HepG2 (cell line): Measurements from ENCODE around the gene NEDD8. TPM values are rescaled to one million over a fixed set of nuclear protein-coding genes. Genes with fewer than 3 reads are reported as not detected.
A peak's percentile ranks its signal among the peaks of the same experiment; 100 is the strongest.

ENCODE experiments used
- ATF2 ChIP-seq: sonication (generic); formaldehyde crosslinking; IDR thresholded peaks from 2 replicates; pipeline ENCODE4 v1.4.0; 2020; ENCODE audit warnings: missing genetic modification reagents
- BCLAF1 ChIP-seq: fragments of 450-650 bp; IDR thresholded peaks from 2 replicates; pipeline ENCODE4 v1.6.1; 2017; ENCODE audit warnings: mild to moderate bottlenecking
- CREBL2 ChIP-seq: sonication (generic); formaldehyde crosslinking; IDR thresholded peaks from 2 replicates; pipeline ENCODE4 v1.8.1; 2023; ENCODE audit warnings: missing genetic modification reagents, mild to moderate bottlenecking, borderline replicate concordance
- EED ChIP-seq: sonication (generic); formaldehyde crosslinking; IDR thresholded peaks from 2 replicates; pipeline ENCODE4 v1.5.0; 2020; ENCODE audit warnings: mild to moderate bottlenecking, missing genetic modification reagents
- JARID2 ChIP-seq: sonication (generic); formaldehyde crosslinking; IDR thresholded peaks from 2 replicates; pipeline ENCODE4 v1.8.1; 2023; ENCODE audit warnings: missing genetic modification reagents, inconsistent platforms; ENCODE audit not compliant: insufficient replicate concordance
- JDP2 ChIP-seq: sonication (generic); formaldehyde crosslinking; IDR thresholded peaks from 2 replicates; pipeline ENCODE4 v1.8.1; 2022; ENCODE audit warnings: missing genetic modification reagents, borderline replicate concordance
- RERE ChIP-seq: IDR thresholded peaks from 2 replicates; pipeline ENCODE4 v1.6.1; 2016; ENCODE audit warnings: low read depth, missing genetic modification reagents, missing compliant biosample characterization
- STAT6 ChIP-seq: sonication (generic); formaldehyde crosslinking; IDR thresholded peaks from 2 replicates; pipeline ENCODE4 v1.4.0; 2020; ENCODE audit warnings: missing genetic modification reagents, mild to moderate bottlenecking, borderline replicate concordance
- ZBTB39 ChIP-seq: sonication (generic); formaldehyde crosslinking; IDR thresholded peaks from 2 replicates; pipeline ENCODE4 v1.5.0; 2020; ENCODE audit warnings: missing genetic modification reagents
- ZNF496 ChIP-seq: sonication (generic); formaldehyde crosslinking; IDR thresholded peaks from 2 replicates; pipeline ENCODE4 v1.8.1; 2023; ENCODE audit warnings: mild to moderate bottlenecking, moderate library complexity, missing genetic modification reagents; ENCODE audit not compliant: insufficient replicate concordance
- polyA plus RNA-seq, 8 experiments: library from polyadenylated mRNA; depleted of rRNA in 3 of 8; stranded (reverse) in 7 of 8; unstranded in 1 of 8; fragments of >200 nt; fragmentation: Illumina TruSeq in 4 of 8; extraction: Trizol in 4 of 8; gene quantifications; 2 replicates each; pipeline versions ENCODE4 v1.2.1 to v1.2.3, GENCODE V29; 2011 to 2016; ENCODE audit warnings: low read depth in 4 of 8, missing spikeins in 1 of 8, mixed read lengths in 1 of 8; ENCODE audit not compliant: insufficient read depth in 1 of 8
- total RNA-seq, 5 experiments: library from RNA; depleted of rRNA; stranded (reverse); fragments of >200 nt; fragmentation: Illumina TruSeq; extraction: Trizol; gene quantifications; 2 replicates each; pipeline ENCODE4 v1.2.3, GENCODE V29; 2016; ENCODE audit warnings: low read depth in 1 of 5

NEDD8 gene
- total and polyA plus RNA-seq, 2 of the 13 experiments (the other 11 are each of a cell fraction or from before 2014, with no cell fraction given): 535 to 713 TPM

- TF ChIP-seq ATF2 (peak; percentile 98), JARID2 (CRISPR knock-in tag) (peak; percentile 99), STAT6 (CRISPR knock-in tag) (peak; percentile 99), BCLAF1 (no peak), ZNF496 (CRISPR knock-in tag) (no peak), JDP2 (CRISPR knock-in tag) (no peak), RERE (CRISPR knock-in tag) (no peak; the same call in 1 of the 2 replicates), ZBTB39 (CRISPR knock-in tag) (peak; percentile 29; the same call in 1 of the 2 replicates), CREBL2 (peak; percentile 94), EED (peak; percentile 100)
Measured at GRCh38 chr14:24195186-24196070, 36.7 kb downstream of the NEDD8 start, which contains the start of gene TM9SF1 (continued).
